KG1 (cell line): ENCODE measurements around the gene LRP1B.

Source experiments
- DNase-seq: peaks from one replicate; lab custom pipeline; 2025; lab: John Stamatoyannopoulos, UW

Gene LRP1B

GRCh38 chr2:140247451-140248195 is 1883.2 kb downstream of the LRP1B start:
- no peak for DNase-seq

DNA sequence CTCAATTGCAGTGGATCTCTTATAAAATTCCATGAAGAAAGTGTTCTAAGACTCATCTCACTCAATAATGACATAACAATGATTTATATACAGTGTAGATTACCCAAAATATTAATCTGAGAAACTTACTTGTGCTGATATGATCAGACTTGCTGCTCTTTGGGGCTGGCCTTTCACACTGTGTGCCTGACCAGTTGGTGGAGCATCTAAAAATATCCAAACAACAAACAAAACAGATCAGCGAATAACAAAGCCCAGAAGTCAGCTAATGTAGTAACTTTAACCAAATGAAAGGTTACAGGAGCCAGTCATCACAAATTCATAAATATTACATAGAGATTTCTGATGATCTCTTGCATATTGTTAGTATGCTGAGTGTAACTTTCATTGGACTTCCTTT is 1883.9 kb downstream of the LRP1B start:
- no peak for DNase-seq

DNA sequence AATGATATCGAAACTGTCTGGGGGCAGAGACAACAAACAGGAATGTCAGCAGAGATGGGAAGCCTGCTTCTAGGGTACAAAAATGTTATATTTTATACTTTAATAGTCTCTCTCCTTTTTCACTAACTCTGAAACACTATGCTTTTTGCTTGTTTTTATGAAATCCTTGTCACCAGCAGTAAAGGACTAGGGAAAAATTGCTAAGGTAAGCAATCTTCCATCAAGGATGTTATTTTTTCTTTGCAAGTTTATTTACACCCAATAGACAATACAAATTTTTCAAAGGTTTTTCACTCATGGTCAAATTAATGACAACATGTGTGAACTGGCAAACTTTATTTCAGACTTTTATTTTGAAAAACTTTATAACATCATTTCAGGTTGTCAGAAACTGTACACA is 1884.8 kb downstream of the LRP1B start:
- DNase-seq: no peak

DNA sequence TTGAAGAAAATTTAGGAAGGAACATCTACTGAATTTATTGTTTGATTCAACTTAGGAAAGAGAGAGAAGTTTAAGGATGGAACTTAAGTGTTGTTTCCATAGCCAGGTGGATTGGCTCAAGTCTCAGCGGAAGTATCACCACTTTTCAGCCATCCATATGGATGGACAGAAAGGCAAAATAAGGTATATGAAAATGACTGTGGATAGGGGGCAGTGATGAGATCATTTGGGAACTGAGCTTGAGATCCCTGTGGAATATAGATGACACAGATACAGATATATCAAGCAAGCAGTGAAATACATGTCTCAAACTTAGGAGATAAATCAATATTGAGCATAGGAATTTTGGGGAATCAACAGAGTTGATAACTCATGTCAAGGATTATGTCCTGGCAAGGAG is 1887.9 kb downstream of the LRP1B start:
- no peak for DNase-seq

- no peak for DNase-seq
These were observed 1896.7 kb downstream of the LRP1B start for GRCh38 chr2:140234116-140234515.

DNA sequence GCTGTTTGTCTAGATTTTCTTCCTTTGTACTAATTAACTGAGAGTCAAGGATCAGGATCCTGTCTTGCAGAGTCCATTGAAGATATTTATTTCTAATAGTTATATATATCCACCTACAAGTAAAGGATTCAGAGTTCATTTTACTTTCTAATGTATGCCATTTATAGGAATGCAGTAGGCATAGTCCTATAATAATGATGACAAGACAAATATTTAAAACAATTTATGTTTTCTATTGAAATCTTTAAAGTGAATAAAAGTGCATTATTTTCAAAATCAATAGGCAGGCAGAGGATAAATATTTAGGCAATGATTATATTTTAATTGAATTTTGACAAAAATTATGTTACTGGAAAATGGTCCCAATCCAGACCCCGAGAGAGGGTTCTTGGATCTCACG is 1919.9 kb downstream of the LRP1B start:
- DNase-seq: no peak

- no peak for DNase-seq
These were observed 1925.7 kb downstream of the LRP1B start for GRCh38 chr2:140205093-140205492.

DNA sequence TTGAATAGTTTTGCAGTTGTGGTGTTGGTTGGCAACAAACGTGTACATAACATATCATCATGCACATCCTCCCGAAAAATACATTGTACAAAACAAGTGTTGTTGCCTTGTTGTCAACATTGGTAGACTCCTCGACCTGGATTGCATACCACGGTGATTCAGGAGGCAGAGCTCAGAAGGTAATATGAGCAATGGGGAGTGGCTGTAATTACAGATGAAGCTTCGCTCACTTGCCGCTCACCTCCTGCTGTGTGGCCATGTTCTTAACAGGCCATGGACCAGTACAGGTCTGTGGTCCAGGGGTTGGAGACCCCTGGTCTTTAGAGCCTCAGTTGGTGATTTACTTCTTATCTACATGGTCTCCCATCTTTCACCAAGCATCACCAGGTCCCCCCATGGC is 1927.5 kb downstream of the LRP1B start:
- DNase-seq: no peak

DNA sequence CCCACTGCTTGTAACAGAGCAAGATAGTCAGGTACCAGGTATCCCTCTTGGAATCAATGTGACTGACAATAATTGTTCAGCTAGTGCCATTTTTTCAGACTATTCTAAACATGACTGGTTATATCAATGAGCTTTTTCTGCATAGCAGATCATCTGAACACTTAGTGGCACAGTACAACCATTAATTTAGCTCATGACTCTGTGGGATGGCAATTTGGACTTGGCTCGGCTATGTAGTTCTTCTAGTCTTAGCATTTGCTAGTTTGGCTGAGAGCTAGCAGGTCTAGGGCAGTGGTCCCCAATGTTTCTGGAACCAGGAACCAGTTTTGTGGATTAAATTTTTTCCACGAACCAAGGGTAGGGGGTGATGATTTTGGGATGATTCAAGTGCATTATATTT is 1929.2 kb downstream of the LRP1B start:
- no peak for DNase-seq

DNA sequence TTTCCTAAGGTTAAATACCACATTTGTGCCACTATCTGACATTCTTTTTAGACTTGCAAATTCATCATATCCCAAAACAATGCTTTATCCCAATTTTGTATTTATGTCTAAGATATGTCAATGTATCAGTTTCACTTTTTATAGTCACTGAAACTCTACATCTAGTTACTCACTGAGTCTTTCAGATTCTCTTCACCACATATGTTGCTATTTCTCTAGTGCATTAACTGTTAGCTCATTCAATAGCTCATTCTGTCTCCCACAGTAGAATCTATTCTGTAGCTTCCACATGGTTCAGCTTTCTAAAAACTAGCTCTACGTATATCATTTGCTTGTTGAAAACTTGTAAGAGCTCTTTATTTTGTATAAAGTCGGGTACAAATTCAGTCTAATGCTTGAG is 1930.1 kb downstream of the LRP1B start:
- no peak for DNase-seq

DNA sequence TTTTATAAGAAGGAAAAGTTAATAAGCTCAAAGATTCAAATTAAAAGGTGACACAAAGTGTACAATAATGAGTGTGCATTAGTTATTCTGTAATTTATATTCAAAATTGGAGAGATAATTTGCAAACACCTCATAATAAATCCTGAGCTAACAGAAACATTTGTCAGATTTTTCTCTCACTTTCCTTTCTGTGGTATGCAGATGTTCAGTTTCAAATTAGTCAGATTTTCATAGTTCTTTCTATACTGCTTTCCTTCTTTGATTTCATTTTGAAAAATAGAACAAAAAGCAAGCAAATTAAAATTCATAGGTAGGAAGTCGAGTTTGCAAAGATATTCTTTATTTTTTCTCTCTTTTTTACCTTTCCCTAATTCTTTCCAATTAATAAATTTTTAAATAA is 1930.5 kb downstream of the LRP1B start:
- DNase-seq: no peak

DNA sequence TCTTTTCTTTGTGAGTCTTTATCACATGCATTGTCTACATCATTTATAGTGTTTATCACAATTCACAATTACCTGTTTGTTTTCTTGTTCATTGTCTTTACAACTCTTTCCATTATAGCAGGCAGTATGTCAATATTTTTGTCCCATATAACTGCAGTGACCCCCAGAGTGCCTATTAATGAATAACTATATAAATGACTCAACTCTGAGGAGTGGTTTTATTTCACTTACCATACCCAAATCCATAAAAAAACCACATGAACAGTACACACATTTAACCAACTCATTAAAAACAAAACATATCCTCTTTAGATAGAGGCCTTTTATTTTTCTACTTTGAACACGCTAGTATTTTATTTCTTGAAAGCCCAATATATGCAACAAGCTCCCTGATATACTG is 1931.5 kb downstream of the LRP1B start:
- DNase-seq: no peak

DNA sequence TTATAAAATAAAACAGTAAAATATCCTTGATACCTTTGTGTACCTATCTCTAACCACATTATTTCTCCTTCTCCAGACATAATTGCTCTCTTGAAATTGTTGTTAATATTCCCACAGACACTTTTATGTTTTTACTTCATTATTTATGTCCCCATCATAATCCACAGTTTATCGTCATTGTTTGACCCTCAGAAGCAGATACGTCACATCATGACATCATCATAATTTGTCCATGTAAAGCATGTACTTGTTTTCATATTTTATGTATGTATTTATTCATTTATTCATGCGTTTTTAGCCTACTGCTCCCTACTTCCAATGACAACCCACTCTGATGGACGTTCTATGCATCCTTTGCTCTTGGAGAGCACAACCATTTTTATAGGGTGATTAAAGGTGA is 1943.7 kb downstream of the LRP1B start:
- no peak for DNase-seq

DNA sequence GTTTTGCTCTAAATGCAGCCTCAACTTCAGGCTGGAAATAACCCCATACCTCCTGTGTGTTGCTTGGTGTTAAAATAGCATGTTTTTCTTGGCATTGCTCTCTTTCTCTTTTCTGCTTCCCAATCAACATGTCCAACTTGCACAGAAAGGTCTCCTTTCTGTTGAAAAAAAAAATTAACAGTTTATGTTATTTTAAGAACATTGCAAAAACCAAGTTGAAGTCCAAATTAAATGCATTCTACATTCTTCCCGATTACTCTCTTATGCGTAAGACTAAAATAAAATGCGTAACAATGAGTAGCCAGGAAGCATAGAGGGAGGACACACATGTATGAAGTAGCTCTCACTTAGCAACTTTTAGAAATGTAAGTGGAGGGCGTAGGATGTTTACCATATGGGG is 1944.5 kb downstream of the LRP1B start:
- no peak for DNase-seq

DNA sequence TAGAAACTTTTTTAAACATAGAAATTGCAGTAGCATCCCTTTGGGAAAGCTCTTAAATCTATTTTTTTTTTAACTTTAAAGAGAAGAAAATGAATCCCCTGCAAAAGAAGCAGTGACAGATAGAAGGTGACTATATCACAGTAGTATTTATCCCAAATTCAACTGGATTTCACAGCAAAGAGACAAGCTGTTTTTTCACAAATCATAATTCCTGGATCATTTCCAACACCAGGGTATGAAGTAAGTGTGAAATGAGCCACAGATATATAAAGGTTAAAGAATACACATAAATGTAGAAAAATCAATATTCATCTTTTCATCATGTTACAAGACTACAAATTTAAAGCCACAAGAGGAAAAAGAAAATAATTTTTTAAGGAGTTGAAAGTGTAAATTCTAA is 1945.7 kb downstream of the LRP1B start:
- DNase-seq: no peak

- no peak for DNase-seq
These were observed 1947.6 kb downstream of the LRP1B start for GRCh38 chr2:140183056-140183765.
